ENCODE data around the gene RGS7. TPM values are rescaled to one million over a fixed set of nuclear protein-coding genes. Genes with fewer than 3 reads are reported as not detected.

The RGS7 gene
- total RNA-seq, 1 donor from 2014 or later: not detected

- intact Hi-C loops (cut with DNase I): no loop called here
- H3K4me1 ChIP-seq: no peaks in the 10 kb centered on the region
- H3K4me3 ChIP-seq: no peak overlapping the region
- DNase-seq (ENCODE audit: extremely low spot score in 2 of 2): no peak
- no peaks in the 10 kb centered on the region for H3K27me3 ChIP-seq
- no peaks in the 10 kb centered on the region for H3K9me3 ChIP-seq
- TF ChIP-seq POLR2AphosphoS5 (IDR thresholded peaks at IDR 0.05; ENCODE audit: insufficient read depth in 1 of 2, low read depth in 1 of 2) (no peak), POLR2A (IDR thresholded peaks at IDR 0.05) (no peak), CTCF (IDR thresholded peaks at IDR 0.05) (no peak)
- no peak overlapping the region for H3K27ac ChIP-seq
- H3K36me3 ChIP-seq: no peaks in the 10 kb centered on the region
These were observed 401.0 kb downstream of the RGS7 start for GRCh38 chr1:240956020-240956419.

GRCh38 chr1:240947438-240948224 is 409.4 kb downstream of the RGS7 start:
- Histone ChIP-seq H3K9me3 (no peaks in the 10 kb centered on the region), H3K27ac (no peak overlapping the region), H3K36me3 (no peaks in the 10 kb centered on the region), H3K27me3 (no peaks in the 10 kb centered on the region), H3K4me3 (no peak overlapping the region), H3K4me1 (no peaks in the 10 kb centered on the region)
- TF ChIP-seq POLR2A (IDR thresholded peaks at IDR 0.05) (no peak), POLR2AphosphoS5 (IDR thresholded peaks at IDR 0.05; ENCODE audit: insufficient read depth in 1 of 2, low read depth in 1 of 2) (no peak), CTCF (IDR thresholded peaks at IDR 0.05) (no peak)
- DNase-seq (ENCODE audit: extremely low spot score in 2 of 2): no peak
- intact Hi-C loops (cut with DNase I): no loop called here

GRCh38 chr1:240946926-240947325 is 410.1 kb downstream of the RGS7 start:
- intact Hi-C loops (cut with DNase I): no loop called here
- no peaks in the 10 kb centered on the region for H3K9me3 ChIP-seq
- H3K27me3 ChIP-seq: no peaks in the 10 kb centered on the region
- H3K27ac ChIP-seq: no peak overlapping the region
- no peak for TF ChIP-seq POLR2AphosphoS5 (IDR thresholded peaks at IDR 0.05; ENCODE audit: insufficient read depth in 1 of 2, low read depth in 1 of 2)
- TF ChIP-seq POLR2A (IDR thresholded peaks at IDR 0.05): no peak
- no peak for TF ChIP-seq CTCF (IDR thresholded peaks at IDR 0.05)
- H3K36me3 ChIP-seq: no peaks in the 10 kb centered on the region
- no peak overlapping the region for H3K4me3 ChIP-seq
- H3K4me1 ChIP-seq: no peaks in the 10 kb centered on the region
- DNase-seq (ENCODE audit: extremely low spot score in 2 of 2): no peak

- Histone ChIP-seq H3K4me3 (no peak overlapping the region), H3K27me3 (no peaks in the 10 kb centered on the region), H3K27ac (no peak overlapping the region), H3K4me1 (no peaks in the 10 kb centered on the region), H3K9me3 (no peaks in the 10 kb centered on the region), H3K36me3 (no peaks in the 10 kb centered on the region)
- no peak for DNase-seq (ENCODE audit: extremely low spot score in 2 of 2)
- intact Hi-C loops (cut with DNase I): no loop called here
- TF ChIP-seq POLR2A (IDR thresholded peaks at IDR 0.05): no peak
- no peak for TF ChIP-seq POLR2AphosphoS5 (IDR thresholded peaks at IDR 0.05; ENCODE audit: insufficient read depth in 1 of 2, low read depth in 1 of 2)
- TF ChIP-seq CTCF (IDR thresholded peaks at IDR 0.05): no peak
These were observed 414.1 kb downstream of the RGS7 start for GRCh38 chr1:240942901-240943300.

- Histone ChIP-seq H3K4me3 (no peak overlapping the region), H3K27me3 (no peaks in the 10 kb centered on the region), H3K36me3 (no peaks in the 10 kb centered on the region), H3K9me3 (peaks cover 2% of the 10 kb centered on the region), H3K27ac (no peak overlapping the region), H3K4me1 (no peaks in the 10 kb centered on the region)
- intact Hi-C loops (cut with DNase I): no loop called here
- no peak for DNase-seq (ENCODE audit: extremely low spot score in 2 of 2)
- TF ChIP-seq CTCF (IDR thresholded peaks at IDR 0.05) (no peak), POLR2AphosphoS5 (IDR thresholded peaks at IDR 0.05; ENCODE audit: insufficient read depth in 1 of 2, low read depth in 1 of 2) (no peak), POLR2A (IDR thresholded peaks at IDR 0.05) (no peak)
These were observed 415.2 kb downstream of the RGS7 start for GRCh38 chr1:240941701-240942370.

All from vagina (tissue), 2 donors.